ENCODE measurements around the gene ECT2L. TPM values are rescaled to one million over a fixed set of nuclear protein-coding genes. Genes with fewer than 3 reads are reported as not detected.
A peak's percentile ranks its signal among the peaks of the same experiment; 100 is the strongest.

ECT2L gene
- total RNA-seq, 1 experiment from 2014 or later = not detected

- no peaks in the 10 kb centered on the region for H3K9me2 ChIP-seq (replicated peaks; ENCODE audit: insufficient read depth, low read length)
- H2AFZ ChIP-seq (ENCODE audit: low read length) = no peak overlapping the region
- H3K27ac ChIP-seq (ENCODE audit: low read length) = no peak overlapping the region
- DNase-seq = no peak
- H3K4me1 ChIP-seq (ENCODE audit: low read length) = peaks cover 22% of the 10 kb centered on the region
- no peaks in the 10 kb centered on the region for H4K20me1 ChIP-seq (ENCODE audit: insufficient read depth, low read depth, low read length)
- no peaks in the 10 kb centered on the region for H3K36me3 ChIP-seq (ENCODE audit: insufficient read depth, low read length)
- peaks cover 20% of the 10 kb centered on the region for H3K79me2 ChIP-seq (ENCODE audit: low read length)
- H3K4me3 ChIP-seq (ENCODE audit: low read length) = peak overlapping the region; percentile 79
- H3K9me3 ChIP-seq (ENCODE audit: low read length) = no peaks in the 10 kb centered on the region
- H3K4me2 ChIP-seq (ENCODE audit: low read depth, low read length, poor library complexity, severe bottlenecking) = peak overlapping the region; percentile 83
- no peaks in the 10 kb centered on the region for H3K27me3 ChIP-seq (ENCODE audit: low read length)
- H3K9ac ChIP-seq (ENCODE audit: low read length) = peak overlapping the region; percentile 75
Measured at GRCh38 chr6:138774370-138774769, 21.5 kb upstream of the ECT2L start.

GRCh38 chr6:138776659-138777058 lies 19.2 kb upstream of the ECT2L start:
- Histone ChIP-seq H4K20me1 (ENCODE audit: insufficient read depth, low read depth, low read length) (no peaks in the 10 kb centered on the region), H3K4me1 (ENCODE audit: low read length) (peaks cover 19% of the 10 kb centered on the region), H3K9ac (ENCODE audit: low read length) (no peak overlapping the region), H3K36me3 (ENCODE audit: insufficient read depth, low read length) (no peaks in the 10 kb centered on the region), H3K4me3 (ENCODE audit: low read length) (no peak overlapping the region), H3K9me3 (ENCODE audit: low read length) (no peaks in the 10 kb centered on the region), H3K79me2 (ENCODE audit: low read length) (peaks cover 20% of the 10 kb centered on the region), H3K27me3 (ENCODE audit: low read length) (no peaks in the 10 kb centered on the region), H3K4me2 (ENCODE audit: low read depth, low read length, poor library complexity, severe bottlenecking) (no peak overlapping the region), H3K9me2 (replicated peaks; ENCODE audit: insufficient read depth, low read length) (no peaks in the 10 kb centered on the region), H2AFZ (ENCODE audit: low read length) (no peak overlapping the region), H3K27ac (ENCODE audit: low read length) (no peak overlapping the region)
- no peak for DNase-seq

GRCh38 chr6:138778331-138778730 lies 17.6 kb upstream of the ECT2L start:
- H3K36me3 ChIP-seq (ENCODE audit: insufficient read depth, low read length) = peaks cover 3% of the 10 kb centered on the region; the same call in 1 of the 2 replicates

GRCh38 chr6:138782243-138782642 lies 13.6 kb upstream of the ECT2L start:
- H3K9me3 ChIP-seq (ENCODE audit: low read length) = no peaks in the 10 kb centered on the region
- H3K4me3 ChIP-seq (ENCODE audit: low read length) = no peak overlapping the region
- no peak for DNase-seq
- H3K27ac ChIP-seq (ENCODE audit: low read length) = no peak overlapping the region
- H3K4me1 ChIP-seq (ENCODE audit: low read length) = no peaks in the 10 kb centered on the region
- no peak overlapping the region for H3K4me2 ChIP-seq (ENCODE audit: low read depth, low read length, poor library complexity, severe bottlenecking)
- peaks cover 7% of the 10 kb centered on the region; the same call in 1 of the 2 replicates for H3K36me3 ChIP-seq (ENCODE audit: insufficient read depth, low read length)
- no peaks in the 10 kb centered on the region for H3K9me2 ChIP-seq (replicated peaks; ENCODE audit: insufficient read depth, low read length)
- no peak overlapping the region for H3K9ac ChIP-seq (ENCODE audit: low read length)
- no peak overlapping the region for H2AFZ ChIP-seq (ENCODE audit: low read length)
- no peaks in the 10 kb centered on the region for H3K27me3 ChIP-seq (ENCODE audit: low read length)
- H4K20me1 ChIP-seq (ENCODE audit: insufficient read depth, low read depth, low read length) = no peaks in the 10 kb centered on the region
- no peaks in the 10 kb centered on the region for H3K79me2 ChIP-seq (ENCODE audit: low read length)

More at GRCh38 chr6:138778331-138778730, 17.6 kb upstream of the ECT2L start:
- no peaks in the 10 kb centered on the region for H3K9me2 ChIP-seq (replicated peaks; ENCODE audit: insufficient read depth, low read length)
- peaks cover 10% of the 10 kb centered on the region for H3K4me1 ChIP-seq (ENCODE audit: low read length)
- H4K20me1 ChIP-seq (ENCODE audit: insufficient read depth, low read depth, low read length) = no peaks in the 10 kb centered on the region
- H3K9me3 ChIP-seq (ENCODE audit: low read length) = no peaks in the 10 kb centered on the region
- no peak overlapping the region for H2AFZ ChIP-seq (ENCODE audit: low read length)
- H3K4me3 ChIP-seq (ENCODE audit: low read length) = no peak overlapping the region
- no peak overlapping the region for H3K9ac ChIP-seq (ENCODE audit: low read length)
- H3K27me3 ChIP-seq (ENCODE audit: low read length) = no peaks in the 10 kb centered on the region
- H3K79me2 ChIP-seq (ENCODE audit: low read length) = peaks cover 20% of the 10 kb centered on the region
- DNase-seq = no peak
- H3K27ac ChIP-seq (ENCODE audit: low read length) = no peak overlapping the region
- H3K4me2 ChIP-seq (ENCODE audit: low read depth, low read length, poor library complexity, severe bottlenecking) = no peak overlapping the region

GRCh38 chr6:138785079-138785478 lies 10.8 kb upstream of the ECT2L start:
- Histone ChIP-seq H3K27me3 (ENCODE audit: low read length) (no peaks in the 10 kb centered on the region), H3K4me3 (ENCODE audit: low read length) (no peak overlapping the region), H3K79me2 (ENCODE audit: low read length) (no peaks in the 10 kb centered on the region), H3K9me3 (ENCODE audit: low read length) (no peaks in the 10 kb centered on the region), H3K9ac (ENCODE audit: low read length) (no peak overlapping the region), H2AFZ (ENCODE audit: low read length) (no peak overlapping the region), H3K27ac (ENCODE audit: low read length) (no peak overlapping the region), H3K4me2 (ENCODE audit: low read depth, low read length, poor library complexity, severe bottlenecking) (no peak overlapping the region), H3K4me1 (ENCODE audit: low read length) (no peaks in the 10 kb centered on the region), H4K20me1 (ENCODE audit: insufficient read depth, low read depth, low read length) (no peaks in the 10 kb centered on the region), H3K9me2 (replicated peaks; ENCODE audit: insufficient read depth, low read length) (no peaks in the 10 kb centered on the region), H3K36me3 (ENCODE audit: insufficient read depth, low read length) (peaks cover 7% of the 10 kb centered on the region; the same call in 1 of the 2 replicates)
- DNase-seq = no peak

- no peaks in the 10 kb centered on the region for H3K79me2 ChIP-seq (ENCODE audit: low read length)
- H3K9me2 ChIP-seq (replicated peaks; ENCODE audit: insufficient read depth, low read length) = no peaks in the 10 kb centered on the region
- no peak overlapping the region for H3K4me2 ChIP-seq (ENCODE audit: low read depth, low read length, poor library complexity, severe bottlenecking)
- H3K9me3 ChIP-seq (ENCODE audit: low read length) = no peaks in the 10 kb centered on the region
- no peaks in the 10 kb centered on the region for H3K4me1 ChIP-seq (ENCODE audit: low read length)
- no peak overlapping the region for H3K27ac ChIP-seq (ENCODE audit: low read length)
- no peak overlapping the region for H3K4me3 ChIP-seq (ENCODE audit: low read length)
- no peaks in the 10 kb centered on the region for H3K27me3 ChIP-seq (ENCODE audit: low read length)
- no peak for DNase-seq
- no peak overlapping the region for H2AFZ ChIP-seq (ENCODE audit: low read length)
- peaks cover 7% of the 10 kb centered on the region; the same call in 1 of the 2 replicates for H3K36me3 ChIP-seq (ENCODE audit: insufficient read depth, low read length)
- H4K20me1 ChIP-seq (ENCODE audit: insufficient read depth, low read depth, low read length) = no peaks in the 10 kb centered on the region
- H3K9ac ChIP-seq (ENCODE audit: low read length) = no peak overlapping the region
Measured at GRCh38 chr6:138785980-138786379, 9.9 kb upstream of the ECT2L start.

GRCh38 chr6:138787138-138787537 lies 8.7 kb upstream of the ECT2L start:
- H2AFZ ChIP-seq (ENCODE audit: low read length) = no peak overlapping the region
- H3K9me2 ChIP-seq (replicated peaks; ENCODE audit: insufficient read depth, low read length) = no peaks in the 10 kb centered on the region
- no peaks in the 10 kb centered on the region for H3K79me2 ChIP-seq (ENCODE audit: low read length)
- no peak overlapping the region for H3K4me3 ChIP-seq (ENCODE audit: low read length)
- H3K27me3 ChIP-seq (ENCODE audit: low read length) = no peaks in the 10 kb centered on the region
- no peak for DNase-seq
- H3K9me3 ChIP-seq (ENCODE audit: low read length) = no peaks in the 10 kb centered on the region
- H3K4me1 ChIP-seq (ENCODE audit: low read length) = no peaks in the 10 kb centered on the region
- no peak overlapping the region for H3K4me2 ChIP-seq (ENCODE audit: low read depth, low read length, poor library complexity, severe bottlenecking)
- H4K20me1 ChIP-seq (ENCODE audit: insufficient read depth, low read depth, low read length) = no peaks in the 10 kb centered on the region
- peaks cover 10% of the 10 kb centered on the region; the same call in 1 of the 2 replicates for H3K36me3 ChIP-seq (ENCODE audit: insufficient read depth, low read length)
- H3K27ac ChIP-seq (ENCODE audit: low read length) = no peak overlapping the region
- H3K9ac ChIP-seq (ENCODE audit: low read length) = no peak overlapping the region

GRCh38 chr6:138796771-138797170 lies 884 bp downstream of the ECT2L start:
- Histone ChIP-seq H4K20me1 (ENCODE audit: insufficient read depth, low read depth, low read length) (no peaks in the 10 kb centered on the region), H3K4me2 (ENCODE audit: low read depth, low read length, poor library complexity, severe bottlenecking) (peak overlapping the region; percentile 51), H3K4me3 (ENCODE audit: low read length) (no peak overlapping the region), H2AFZ (ENCODE audit: low read length) (peak overlapping the region; percentile 83; the same call in 1 of the 2 replicates), H3K27me3 (ENCODE audit: low read length) (no peaks in the 10 kb centered on the region), H3K4me1 (ENCODE audit: low read length) (peaks cover 7% of the 10 kb centered on the region), H3K9me2 (replicated peaks; ENCODE audit: insufficient read depth, low read length) (no peaks in the 10 kb centered on the region), H3K27ac (ENCODE audit: low read length) (no peak overlapping the region), H3K79me2 (ENCODE audit: low read length) (no peaks in the 10 kb centered on the region), H3K36me3 (ENCODE audit: insufficient read depth, low read length) (0 out of 2 replicates have a peak, but pooled peaks cover under 1% of the 10 kb centered on the region), H3K9ac (ENCODE audit: low read length) (no peak overlapping the region), H3K9me3 (ENCODE audit: low read length) (no peaks in the 10 kb centered on the region)
- no peak for DNase-seq
